ENCODE data around the gene SPTBN1.

SPTBN1 gene

DNA sequence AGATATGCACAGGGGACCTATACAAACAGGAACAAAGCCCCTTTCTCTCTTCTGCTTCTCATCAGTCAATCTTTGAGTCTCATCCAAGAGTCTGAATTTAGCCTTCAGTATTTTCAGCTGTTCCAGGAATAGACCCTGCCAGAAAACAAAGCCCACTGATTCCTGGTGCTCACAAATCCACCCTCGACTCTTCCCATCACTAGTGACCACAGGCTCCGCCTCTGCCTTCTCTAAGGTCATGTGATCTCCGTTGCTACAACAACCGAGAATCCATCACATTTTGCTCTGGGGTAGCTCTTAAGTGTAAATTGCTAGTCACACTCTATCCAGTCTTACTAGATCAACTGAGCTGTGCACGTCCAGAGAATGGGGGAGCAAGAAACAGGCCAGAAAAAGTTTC is 46.4 kb upstream of the SPTBN1 start:
- Histone ChIP-seq H3K4me2 (ENCODE audit: insufficient read depth, low read length) (no peak overlapping the region), H2AFZ (ENCODE audit: low read depth, low read length) (no peak overlapping the region), H3K79me2 (ENCODE audit: insufficient read depth, low read length) (no peaks in the 10 kb centered on the region), H3K9me3 (ENCODE audit: insufficient read depth, low read length, severe bottlenecking) (no peaks in the 10 kb centered on the region), H3K4me1 (ENCODE audit: insufficient read depth, low read length) (no peaks in the 10 kb centered on the region), H4K20me1 (ENCODE audit: insufficient read depth, low read length) (no peaks in the 10 kb centered on the region), H3K27ac (ENCODE audit: low read length) (no peak overlapping the region), H3K9ac (ENCODE audit: low read depth, low read length) (no peak overlapping the region), H3K4me3 (ENCODE audit: low read depth in 1 of 2, low read length in 2 of 2) (no peak overlapping the region), H3K36me3 (ENCODE audit: insufficient read depth, low read length) (no peaks in the 10 kb centered on the region), H3K27me3 (ENCODE audit: insufficient read depth, low read length, poor library complexity) (no peaks in the 10 kb centered on the region)
- ATAC-seq (ENCODE audit: insufficient read depth, low read depth) (no peak), DNase-seq (no peak)
- TF ChIP-seq, protein P1, sequence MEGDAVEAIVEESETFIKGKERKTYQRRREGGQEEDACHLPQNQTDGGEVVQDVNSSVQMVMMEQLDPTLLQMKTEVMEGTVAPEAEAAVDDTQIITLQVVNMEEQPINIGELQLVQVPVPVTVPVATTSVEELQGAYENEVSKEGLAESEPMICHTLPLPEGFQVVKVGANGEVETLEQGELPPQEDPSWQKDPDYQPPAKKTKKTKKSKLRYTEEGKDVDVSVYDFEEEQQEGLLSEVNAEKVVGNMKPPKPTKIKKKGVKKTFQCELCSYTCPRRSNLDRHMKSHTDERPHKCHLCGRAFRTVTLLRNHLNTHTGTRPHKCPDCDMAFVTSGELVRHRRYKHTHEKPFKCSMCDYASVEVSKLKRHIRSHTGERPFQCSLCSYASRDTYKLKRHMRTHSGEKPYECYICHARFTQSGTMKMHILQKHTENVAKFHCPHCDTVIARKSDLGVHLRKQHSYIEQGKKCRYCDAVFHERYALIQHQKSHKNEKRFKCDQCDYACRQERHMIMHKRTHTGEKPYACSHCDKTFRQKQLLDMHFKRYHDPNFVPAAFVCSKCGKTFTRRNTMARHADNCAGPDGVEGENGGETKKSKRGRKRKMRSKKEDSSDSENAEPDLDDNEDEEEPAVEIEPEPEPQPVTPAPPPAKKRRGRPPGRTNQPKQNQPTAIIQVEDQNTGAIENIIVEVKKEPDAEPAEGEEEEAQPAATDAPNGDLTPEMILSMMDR (IDR thresholded peaks at IDR 0.05; ENCODE audit: borderline replicate concordance, extremely low read depth, low read length, poor library complexity, severe bottlenecking): no peak
- no peak for TF ChIP-seq EZH2 (IDR thresholded peaks at IDR 0.05; ENCODE audit: borderline replicate concordance, low read depth, low read length, severe bottlenecking)

GRCh38 chr2:54411801-54412354 is 44.2 kb upstream of the SPTBN1 start:
- Histone ChIP-seq H2AFZ (ENCODE audit: low read depth, low read length) (no peak overlapping the region), H3K36me3 (ENCODE audit: insufficient read depth, low read length) (no peaks in the 10 kb centered on the region), H3K9ac (ENCODE audit: low read depth, low read length) (no peak overlapping the region), H3K4me3 (ENCODE audit: low read depth in 1 of 2, low read length in 2 of 2) (no peak overlapping the region), H3K9me3 (ENCODE audit: insufficient read depth, low read length, severe bottlenecking) (no peaks in the 10 kb centered on the region), H3K79me2 (ENCODE audit: insufficient read depth, low read length) (no peaks in the 10 kb centered on the region), H3K4me2 (ENCODE audit: insufficient read depth, low read length) (no peak overlapping the region), H3K4me1 (ENCODE audit: insufficient read depth, low read length) (no peaks in the 10 kb centered on the region), H4K20me1 (ENCODE audit: insufficient read depth, low read length) (no peaks in the 10 kb centered on the region), H3K27ac (ENCODE audit: low read length) (no peak overlapping the region), H3K27me3 (ENCODE audit: insufficient read depth, low read length, poor library complexity) (no peaks in the 10 kb centered on the region)
- DNase-seq: no peak
- TF ChIP-seq, protein P1 (IDR thresholded peaks at IDR 0.05; ENCODE audit: borderline replicate concordance, extremely low read depth, low read length, poor library complexity, severe bottlenecking): no peak
- no peak for TF ChIP-seq EZH2 (IDR thresholded peaks at IDR 0.05; ENCODE audit: borderline replicate concordance, low read depth, low read length, severe bottlenecking)
- no peak for ATAC-seq (ENCODE audit: insufficient read depth, low read depth)

- Histone ChIP-seq H3K4me3 (ENCODE audit: low read depth in 1 of 2, low read length in 2 of 2) (no peak overlapping the region), H3K4me1 (ENCODE audit: insufficient read depth, low read length) (no peaks in the 10 kb centered on the region), H3K79me2 (ENCODE audit: insufficient read depth, low read length) (no peaks in the 10 kb centered on the region), H3K9ac (ENCODE audit: low read depth, low read length) (no peak overlapping the region), H3K4me2 (ENCODE audit: insufficient read depth, low read length) (no peak overlapping the region), H4K20me1 (ENCODE audit: insufficient read depth, low read length) (no peaks in the 10 kb centered on the region), H3K27me3 (ENCODE audit: insufficient read depth, low read length, poor library complexity) (no peaks in the 10 kb centered on the region), H3K27ac (ENCODE audit: low read length) (no peak overlapping the region), H2AFZ (ENCODE audit: low read depth, low read length) (no peak overlapping the region), H3K9me3 (ENCODE audit: insufficient read depth, low read length, severe bottlenecking) (no peaks in the 10 kb centered on the region), H3K36me3 (ENCODE audit: insufficient read depth, low read length) (no peaks in the 10 kb centered on the region)
- DNase-seq (no peak), ATAC-seq (ENCODE audit: insufficient read depth, low read depth) (no peak)
- TF ChIP-seq EZH2 (IDR thresholded peaks at IDR 0.05; ENCODE audit: borderline replicate concordance, low read depth, low read length, severe bottlenecking): no peak
- TF ChIP-seq, protein P1 (IDR thresholded peaks at IDR 0.05; ENCODE audit: borderline replicate concordance, extremely low read depth, low read length, poor library complexity, severe bottlenecking): no peak
These were observed 39.8 kb upstream of the SPTBN1 start for GRCh38 chr2:54416166-54416813.

Measured in DND-41 (cell line).